Stomach (tissue), 4 donors: ENCODE measurements around the gene KLKB1.

Experiments
- EP300 ChIP-seq: sonication (generic); formaldehyde crosslinking; IDR thresholded peaks from one replicate; pipeline ENCODE4 v1.6.1; 2017; ENCODE audit warnings: antibody characterized with exemption
- POLR2AphosphoS5 ChIP-seq, 3 donors: sonication (generic); formaldehyde crosslinking; IDR thresholded peaks; one replicate each; pipeline ENCODE4 v1.6.1; 2016; ENCODE audit warnings: antibody characterized with exemption in 3 of 3

DNA sequence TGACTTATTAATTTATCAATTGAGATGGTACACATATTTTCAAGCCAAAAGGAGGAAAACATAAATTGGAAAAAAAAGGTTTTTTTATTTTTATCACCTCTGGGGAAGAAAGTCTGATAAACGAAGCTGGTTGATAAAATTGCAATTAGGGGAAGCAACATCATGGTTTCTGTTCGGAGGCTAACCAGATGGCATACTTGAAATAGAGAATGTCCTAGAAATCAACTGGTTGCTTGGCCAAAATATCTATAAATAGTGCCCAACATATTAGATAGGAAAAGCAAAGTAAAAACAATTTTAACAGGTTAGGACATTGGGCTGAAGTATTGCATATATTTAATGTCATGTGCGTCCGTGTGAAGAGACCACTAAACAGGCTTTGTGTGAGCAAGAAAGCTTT lies 14.3 kb downstream of the KLKB1 start:
- no peak for TF ChIP-seq EP300
- TF ChIP-seq POLR2AphosphoS5 (IDR thresholded peaks at IDR 0.05) = no peak
